IMR-90 (cell line): ENCODE measurements around the gene KLHL3. TPM values are rescaled to one million over a fixed set of nuclear protein-coding genes. Genes with fewer than 3 reads are reported as not detected.

ENCODE experiments used
- ATAC-seq: fragments of 200-7000 bp; cut with Tn5 transposase; 2 replicates; pipeline ENCODE4 v1.9.1; 2020; ENCODE audit warnings: low read depth, mild to moderate bottlenecking, moderate library complexity
- BruUV-seq: library from RNA; stranded (reverse); fragments of 400-500 nt; replicated peaks from 2 replicates; lab custom pipeline; 2021; lab: Mats Ljungman, UMichigan
- CTCF ChIA-PET: fragments of 300-600 bp; formaldehyde crosslinking; extraction: SDS; loops from one replicate; lab custom pipeline; 2021; ENCODE audit warnings: antibody characterized with exemption; lab: Yijun Ruan, JAX
- POLR2A ChIA-PET: fragments of 300-600 bp; sonication (Branson Sonifier 250); formaldehyde crosslinking; loops from one replicate; lab custom pipeline; 2022; ENCODE audit warnings: antibody characterized with exemption; ENCODE audit not compliant: unreplicated experiment; lab: Charles Lee
- DNase-seq: peaks from one replicate; pipeline ENCODE4 v3.0.0; 2013
- H2AFZ ChIP-seq: replicated peaks from 2 replicates; pipeline ENCODE3; 2013; ENCODE audit warnings: low read length, mild to moderate bottlenecking; ENCODE audit not compliant: poor library complexity
- H2AK5ac ChIP-seq: 2 replicates; pipeline ENCODE4 v1.6.1; 2013; ENCODE audit warnings: low read depth, low read length, inconsistent platforms
- H2AK9ac ChIP-seq: replicated peaks from 2 replicates; pipeline ENCODE3; 2013; ENCODE audit warnings: mild to moderate bottlenecking, low read depth, low read length, moderate library complexity; ENCODE audit not compliant: poor library complexity
- H2BK120ac ChIP-seq: 2 replicates; pipeline ENCODE4 v1.6.1; 2013; ENCODE audit warnings: low read depth, low read length, inconsistent platforms
- H2BK15ac ChIP-seq: 3 replicates; pipeline ENCODE4 v1.6.1; 2013; ENCODE audit warnings: low read depth, low read length, inconsistent platforms
- H2BK20ac ChIP-seq: 2 replicates; pipeline ENCODE4 v1.6.1; 2013; ENCODE audit warnings: low read depth, mild to moderate bottlenecking, inconsistent platforms, low read length, moderate library complexity
- H2BK5ac ChIP-seq: 2 replicates; pipeline ENCODE4 v1.6.1; 2013; ENCODE audit warnings: mild to moderate bottlenecking, low read depth, low read length, inconsistent platforms; ENCODE audit not compliant: poor library complexity, severe bottlenecking
- H3K14ac ChIP-seq: replicated peaks from 2 replicates; pipeline ENCODE4 v1.6.1; 2013; ENCODE audit warnings: low read depth, low read length, inconsistent platforms
- H3K18ac ChIP-seq: 2 replicates; pipeline ENCODE4 v1.6.1; 2013; ENCODE audit warnings: low read depth, low read length, control low read depth
- H3K23ac ChIP-seq: 2 replicates; pipeline ENCODE4 v1.6.1; 2013; ENCODE audit warnings: low read depth, low read length, inconsistent platforms
- H3K27ac ChIP-seq: 2 replicates; pipeline ENCODE4 v1.5.1; 2013; ENCODE audit warnings: mild to moderate bottlenecking, control low read depth, low read length; ENCODE audit not compliant: insufficient read depth
- H3K27me3 ChIP-seq: 2 replicates; pipeline ENCODE4 v1.6.1; 2013; ENCODE audit warnings: low read length; ENCODE audit not compliant: control insufficient read depth, insufficient read depth
- H3K36me3 ChIP-seq: 2 replicates; pipeline ENCODE4 v1.6.1; 2013; ENCODE audit warnings: low read length, mixed read lengths; ENCODE audit not compliant: control insufficient read depth, insufficient read depth
- H3K4ac ChIP-seq: 2 replicates; pipeline ENCODE4 v1.6.1; 2013; ENCODE audit warnings: low read depth, low read length, inconsistent platforms
- H3K4me1 ChIP-seq: 2 replicates; pipeline ENCODE4 v1.6.1; 2013; ENCODE audit warnings: low read length, mixed read lengths; ENCODE audit not compliant: control insufficient read depth, insufficient read depth
- H3K4me2 ChIP-seq: 2 replicates; pipeline ENCODE4 v1.6.1; 2013; ENCODE audit warnings: low read depth, mild to moderate bottlenecking, control low read depth, low read length, moderate library complexity
- H3K4me3 ChIP-seq: 2 replicates; pipeline ENCODE4 v1.5.1; 2013; ENCODE audit warnings: low read depth, mild to moderate bottlenecking, control low read depth, low read length, moderate library complexity; ENCODE audit not compliant: insufficient read depth
- H3K56ac ChIP-seq: 2 replicates; pipeline ENCODE4 v1.6.1; 2013; ENCODE audit warnings: low read length, inconsistent platforms; ENCODE audit not compliant: insufficient read depth; ENCODE audit errors: extremely low read depth
- H3K79me1 ChIP-seq, 2 experiments: 2 replicates each; pipeline ENCODE4 v1.6.1; 2013; ENCODE audit warnings: low read length in 2 of 2, inconsistent platforms in 1 of 2, low read depth in 1 of 2
- H3K9ac ChIP-seq: 2 replicates; pipeline ENCODE4 v1.6.1; 2013; ENCODE audit warnings: low read depth, low read length, control low read depth
- H3K9me1 ChIP-seq: 2 replicates; pipeline ENCODE4 v1.6.1; 2013; ENCODE audit warnings: low read length, inconsistent platforms; ENCODE audit not compliant: insufficient read depth
- H3K9me3 ChIP-seq: 2 replicates; pipeline ENCODE4 v1.6.1; 2013; ENCODE audit warnings: low read length; ENCODE audit not compliant: control insufficient read depth, insufficient read depth
- H4K20me1 ChIP-seq: 2 replicates; pipeline ENCODE4 v1.6.1; 2013; ENCODE audit warnings: low read length, inconsistent platforms; ENCODE audit not compliant: insufficient read depth
- H4K5ac ChIP-seq: 2 replicates; pipeline ENCODE4 v1.6.1; 2013; ENCODE audit warnings: mild to moderate bottlenecking, low read depth, low read length, control low read depth
- H4K8ac ChIP-seq, 2 experiments: 2 replicates each; pipeline ENCODE4 v1.6.1; 2013; ENCODE audit warnings: low read depth in 2 of 2, low read length in 2 of 2, control low read depth in 1 of 2, inconsistent platforms in 1 of 2
- H4K91ac ChIP-seq: 2 replicates; pipeline ENCODE4 v1.6.1; 2013; ENCODE audit warnings: low read depth, low read length, inconsistent platforms; ENCODE audit not compliant: insufficient read depth
- BHLHE40 ChIP-seq: fragments of 150-350 bp; IDR thresholded peaks from 2 replicates; pipeline ENCODE4 v1.6.1; 2016; ENCODE audit warnings: mild to moderate bottlenecking, low read depth, low read length
- CEBPB ChIP-seq: IDR thresholded peaks from 2 replicates; pipeline ENCODE4 v1.6.1; 2012; ENCODE audit warnings: low read depth, low read length, improper control_type of control experiment
- CHD1 ChIP-seq: IDR thresholded peaks from 2 replicates; pipeline ENCODE4 v1.6.1; 2012; ENCODE audit warnings: low read depth, low read length, improper control_type of control experiment
- ELK1 ChIP-seq: fragments of 150-350 bp; IDR thresholded peaks from 2 replicates; pipeline ENCODE4 v1.6.1; 2016; ENCODE audit warnings: low read depth, mild to moderate bottlenecking, low read length, moderate library complexity, borderline replicate concordance
- FOS ChIP-seq: fragments of 150-350 bp; IDR thresholded peaks from 2 replicates; pipeline ENCODE4 v1.6.1; 2016; ENCODE audit warnings: low read depth, low read length
- MAFK ChIP-seq: IDR thresholded peaks from 2 replicates; pipeline ENCODE4 v1.6.1; 2012; ENCODE audit warnings: low read depth, low read length, improper control_type of control experiment
- MAZ ChIP-seq: IDR thresholded peaks from 2 replicates; pipeline ENCODE4 v1.6.1; 2012; ENCODE audit warnings: low read depth, mild to moderate bottlenecking, low read length, improper control_type of control experiment, moderate library complexity, borderline replicate concordance
- MXI1 ChIP-seq: IDR thresholded peaks from 2 replicates; pipeline ENCODE4 v1.6.1; 2012; ENCODE audit warnings: low read depth, mild to moderate bottlenecking, low read length, moderate library complexity, borderline replicate concordance
- NFE2L2 ChIP-seq: fragments of 150-350 bp; IDR thresholded peaks from 2 replicates; pipeline ENCODE4 v1.6.1; 2016; ENCODE audit warnings: low read depth, mild to moderate bottlenecking, low read length
- SMC3 ChIP-seq: fragments of 150-350 bp; IDR thresholded peaks from 2 replicates; pipeline ENCODE4 v1.6.1; 2016; ENCODE audit warnings: low read depth, mild to moderate bottlenecking, antibody characterized with exemption, low read length, moderate library complexity
- USF2 ChIP-seq: fragments of 150-350 bp; IDR thresholded peaks from 2 replicates; pipeline ENCODE4 v1.6.1; 2017; ENCODE audit warnings: mild to moderate bottlenecking, antibody characterized with exemption, low read length, low read depth
- WGBS, 2 experiments: methylation state at CpG; one replicate each; pipeline versions ENCODE4 v1.1.5 to v1.1.7; 2013; ENCODE audit warnings: missing lambda C conversion rate in 2 of 2; ENCODE audit not compliant: insufficient read length in 1 of 2; ENCODE audit errors: extremely low coverage in 2 of 2; 5-methylcytosine and 5-hydroxymethylcytosine counted together
- dilution Hi-C: fragments of 300-500 bp; cut with HindIII; formaldehyde crosslinking; loops from one replicate; pipeline ENCODE4 v1.14.3; 2018; ENCODE audit warnings: low sequenced_read_pairs; ENCODE audit not compliant: unreplicated experiment
- in situ Hi-C: fragments of 300-500 bp; cut with MboI; formaldehyde crosslinking; loops from 3 replicates; pipeline ENCODE4 v1.14.3; 2019; ENCODE audit warnings: low sequenced_read_pairs, inconsistent platforms, mixed read lengths
- intact Hi-C: fragments of 100-400 bp; cut with micrococcal nuclease; formaldehyde crosslinking; loops from 2 replicates; pipeline ENCODE4 v1.10.0; 2022
- polyA plus RNA-seq, 3 experiments: library from polyadenylated mRNA; depleted of rRNA; stranded (reverse); fragments of >200 nt; gene quantifications; 2 replicates each; pipeline ENCODE4 v1.2.3, GENCODE V29; 2012; ENCODE audit warnings: low replicate concordance in 1 of 3
- total RNA-seq: library from RNA; depleted of rRNA; stranded (reverse); fragments of >200 nt; gene quantifications from 2 replicates; pipeline ENCODE4 v1.2.3, GENCODE V29; 2012

Gene KLHL3
- total and polyA plus RNA-seq, 2 of the 4 experiments (the other 2 are of a cell fraction) = 2.3 to 4.1 TPM

- H4K8ac ChIP-seq = no peak overlapping the region
Observed at GRCh38 chr5:137596941-137597340, 138.9 kb downstream of the KLHL3 start.

More at GRCh38 chr5:137596941-137597340, 138.9 kb downstream of the KLHL3 start:
- Histone ChIP-seq H2AK5ac (no peak overlapping the region), H2BK5ac (no peak overlapping the region), H2BK120ac (no peak overlapping the region), H2BK15ac (no peak overlapping the region), H3K4ac (no peak overlapping the region), H2BK20ac (no peak overlapping the region), H4K20me1 (no peaks in the 10 kb centered on the region), H2AK9ac (no peak overlapping the region), H3K4me3 (no peak overlapping the region), H3K56ac (no peak overlapping the region), H3K9me3 (no peaks in the 10 kb centered on the region), H3K4me2 (no peak overlapping the region), H3K36me3 (no peaks in the 10 kb centered on the region), H4K5ac (no peak overlapping the region), H4K91ac (no peak overlapping the region), H3K4me1 (no peaks in the 10 kb centered on the region), H3K9ac (no peak overlapping the region), H3K18ac (no peak overlapping the region), H3K9me1 (no peaks in the 10 kb centered on the region), H3K14ac (no peak overlapping the region), H3K27ac (no peak overlapping the region), H3K27me3 (no peaks in the 10 kb centered on the region; the same call in 1 of the 2 replicates), H3K23ac (no peak overlapping the region), H2AFZ (no peak overlapping the region), H3K79me1 (no peaks in the 10 kb centered on the region)
- ChIA-PET CTCF (interaction anchor here (1.2 kb wide), 1 partner anchor 12 kb away, joined by 3 read pairs; no protein-coding TSS in a partner anchor), POLR2A (no interaction called here)
- dilution Hi-C loops (no loop called here), in situ Hi-C loops (no loop called here), intact Hi-C loops (no loop called here)
- no peak for DNase-seq
- TF ChIP-seq CEBPB (no peak), SMC3 (no peak), BHLHE40 (no peak), MAFK (no peak), MAZ (no peak), ELK1 (no peak), USF2 (no peak), FOS (no peak), NFE2L2 (no peak), MXI1 (no peak), CHD1 (no peak)
- no TSS peak for BruUV-seq
- no peak for ATAC-seq
- WGBS, 2 experiments = no CpG with 5 or more reads among the region's 3 CpGs
